Glomerular visceral epithelial cell (primary cell): Measurements from ENCODE around the gene TREML4.
A peak's percentile ranks its signal among the peaks of the same experiment; 100 is the strongest.
"Not testable (repeated sequence)": the region's sequence is repeated elsewhere in the genome, so short reads cannot be mapped to it uniquely, and the experiment has no call there.

Source experiments
- DNase-seq: peaks from one replicate; pipeline ENCODE4 v3.0.0-alpha.2; 2016; ENCODE audit errors: extremely low spot score

TREML4 gene

DNA sequence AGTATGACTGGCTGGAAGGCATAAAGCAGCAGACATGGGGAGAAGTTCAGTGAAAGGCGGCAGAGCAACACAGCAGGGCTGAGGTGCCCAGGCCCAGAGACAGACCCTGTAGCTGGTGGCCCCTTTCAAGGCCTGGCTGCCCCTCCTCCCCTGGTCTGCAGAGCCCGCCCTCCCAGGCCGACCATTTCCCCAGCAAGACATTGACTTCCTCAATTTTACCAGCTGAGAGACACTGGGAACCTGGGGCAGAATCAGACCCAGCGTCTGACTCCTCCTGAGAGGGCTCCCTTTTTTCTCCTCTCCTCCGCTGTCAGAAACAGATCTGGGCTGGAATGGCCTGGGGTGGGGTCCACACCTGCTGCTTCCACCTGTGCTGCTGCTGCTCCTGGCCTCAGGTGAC lies at the start of gene TREML4:
TSS of gene TREML4 (plus strand) at position 254 of the 400 bp plus-strand sequence. CDS start at position 333, 79 bp downstream.
- no peak for DNase-seq

- no peak for DNase-seq
These were observed 49.0 kb upstream of the TREML4 start for GRCh38 chr6:41179163-41179562.

- DNase-seq, result no peak
These were observed 46.6 kb upstream of the TREML4 start for GRCh38 chr6:41181566-41181965.

DNA sequence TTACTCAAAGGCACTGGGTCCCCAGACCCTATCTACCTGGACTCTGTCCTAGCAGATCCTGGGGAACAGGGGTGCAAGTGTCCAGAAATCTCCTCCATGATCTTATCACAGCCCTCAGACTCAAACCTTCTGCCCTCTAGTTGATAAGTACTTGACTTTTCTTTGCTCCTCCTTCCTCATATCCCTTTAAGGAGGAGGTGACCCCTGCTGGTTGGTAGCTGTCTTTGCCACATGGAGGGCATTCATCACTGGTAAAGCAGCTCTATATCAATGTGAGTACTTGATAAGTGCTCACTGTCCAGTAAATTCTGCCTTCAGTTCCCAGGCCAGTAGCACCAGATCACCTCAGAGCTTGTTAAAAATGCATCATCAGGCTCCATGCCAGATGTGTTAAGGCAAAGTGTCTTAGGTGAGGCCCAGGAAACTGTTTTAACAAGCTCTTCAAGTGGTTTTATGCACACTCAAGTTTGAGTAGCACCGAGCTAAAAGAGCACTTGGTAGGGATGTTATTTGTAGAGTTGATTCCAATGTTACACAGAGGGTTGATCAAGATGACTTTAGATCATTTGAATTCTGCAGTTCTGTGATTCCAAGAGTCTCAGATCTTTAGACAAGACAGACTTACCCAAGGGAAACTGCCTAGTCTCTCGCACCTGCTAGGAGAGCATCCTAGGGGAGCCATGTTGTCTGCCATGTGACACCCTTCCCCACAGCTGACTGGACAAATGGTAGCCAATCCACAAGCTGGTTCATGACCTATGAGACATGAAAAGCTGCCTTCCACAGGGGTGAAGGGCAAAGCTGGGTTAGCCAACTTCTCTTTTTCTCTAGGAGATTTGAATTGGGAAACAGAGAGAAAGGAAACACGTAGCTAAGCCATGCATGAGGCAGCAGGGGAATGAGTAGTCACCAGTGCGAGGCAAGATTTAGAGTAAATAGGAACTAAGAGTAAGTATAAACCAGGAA lies 45.8 kb upstream of the TREML4 start:
- peak; percentile 54 for DNase-seq

- DNase-seq, result no peak
These were observed 43.4 kb upstream of the TREML4 start for GRCh38 chr6:41184761-41185160.

GRCh38 chr6:41186031-41186562 lies 42.1 kb upstream of the TREML4 start:
- no peak for DNase-seq

DNA sequence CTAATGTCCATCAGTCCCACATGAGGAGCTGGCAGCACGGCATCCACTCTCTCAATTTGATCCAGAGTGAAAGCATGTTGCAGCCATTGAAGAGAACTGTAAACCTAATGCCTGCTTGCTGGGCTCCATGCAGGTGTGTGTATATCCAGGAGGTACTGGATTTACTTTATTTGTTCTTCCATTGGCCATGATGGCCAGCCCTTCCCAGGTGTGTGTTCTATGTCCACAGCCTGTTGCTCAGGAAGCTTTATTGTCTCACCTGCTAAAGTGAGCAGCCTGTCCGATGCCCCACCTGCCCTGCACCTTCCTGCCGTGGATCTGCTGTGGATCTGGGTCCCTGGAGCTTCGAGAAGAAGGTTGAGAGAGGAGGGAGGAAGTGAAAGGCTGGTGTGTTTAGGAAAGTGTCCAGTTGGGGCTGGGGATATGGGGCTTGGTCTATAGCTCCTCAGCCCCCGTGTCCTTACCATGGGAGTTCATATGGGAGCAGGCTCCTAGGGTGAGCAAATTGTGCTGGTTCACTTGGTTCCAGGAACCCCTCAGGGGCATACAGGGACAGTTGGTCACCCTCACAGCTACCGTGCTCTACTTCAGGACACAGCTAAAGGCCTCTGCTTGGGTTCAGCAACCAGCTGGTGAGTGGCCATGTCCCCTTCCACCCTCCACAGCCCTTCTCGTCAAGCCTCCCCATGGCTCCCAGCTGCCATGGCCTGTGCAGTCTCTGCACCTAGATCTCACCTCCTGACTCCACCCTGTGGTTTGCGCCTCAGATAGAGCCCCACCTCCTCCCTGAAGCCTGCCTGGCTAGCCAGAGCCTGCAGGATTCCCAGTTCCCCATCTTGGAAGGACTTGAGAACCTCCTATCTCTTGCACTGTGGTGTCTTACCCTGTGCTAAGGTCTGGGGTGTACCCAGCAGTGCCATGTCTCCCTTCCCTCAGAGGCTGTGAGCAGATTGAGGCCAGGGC lies 39.9 kb upstream of the TREML4 start:
- no peak for DNase-seq

- not testable (repeated sequence) for DNase-seq
These were observed 39.1 kb upstream of the TREML4 start for GRCh38 chr6:41189046-41189445.

- no peak for DNase-seq
These were observed 38.2 kb upstream of the TREML4 start for GRCh38 chr6:41189967-41190366.

GRCh38 chr6:41190791-41191190 lies 37.4 kb upstream of the TREML4 start:
- DNase-seq, result no peak

- no peak for DNase-seq
These were observed 36.6 kb upstream of the TREML4 start for GRCh38 chr6:41191569-41191968.

- DNase-seq, result no peak
These were observed 34.9 kb upstream of the TREML4 start for GRCh38 chr6:41193171-41193734.

DNA sequence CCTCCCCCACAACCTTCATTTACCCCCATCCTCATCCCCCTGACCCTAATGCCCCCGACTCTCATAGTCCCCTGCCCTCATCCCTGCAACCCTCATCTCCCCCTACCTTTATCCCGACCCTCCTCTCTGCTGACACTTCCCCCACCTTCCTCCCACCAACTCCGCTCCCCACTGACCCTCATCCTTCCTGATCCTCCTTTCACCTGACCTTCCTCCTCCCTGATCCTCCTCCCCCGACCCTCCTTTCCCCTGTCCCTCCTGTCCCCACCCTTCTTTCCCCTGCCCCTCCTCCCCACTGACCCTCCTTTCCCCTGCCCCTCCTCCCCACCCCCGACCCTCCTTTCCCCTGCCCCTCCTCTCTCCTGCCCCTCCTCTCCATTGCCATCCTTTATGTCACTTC lies 34.3 kb upstream of the TREML4 start:
- no peak for DNase-seq

DNA sequence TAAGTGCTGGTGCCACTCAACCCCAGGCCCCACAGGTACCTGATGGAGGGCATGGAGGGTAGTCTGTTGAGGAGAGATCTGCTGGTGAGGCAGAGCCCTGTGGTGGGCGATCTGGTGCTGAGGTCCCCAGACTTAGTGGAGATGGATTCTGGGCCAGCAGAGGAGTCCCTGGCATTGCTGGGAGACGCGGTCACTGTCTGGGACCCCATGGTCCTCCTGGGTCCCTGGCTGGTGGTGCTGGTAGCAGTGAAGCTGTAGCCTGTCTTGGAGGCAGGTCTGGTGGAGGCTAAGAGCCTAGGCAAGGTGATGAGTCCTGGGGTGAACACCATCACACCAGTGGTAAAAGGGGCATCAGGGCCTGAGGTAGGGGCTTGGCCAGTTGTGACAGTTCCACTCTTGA lies 33.8 kb upstream of the TREML4 start:
- no peak for DNase-seq

DNA sequence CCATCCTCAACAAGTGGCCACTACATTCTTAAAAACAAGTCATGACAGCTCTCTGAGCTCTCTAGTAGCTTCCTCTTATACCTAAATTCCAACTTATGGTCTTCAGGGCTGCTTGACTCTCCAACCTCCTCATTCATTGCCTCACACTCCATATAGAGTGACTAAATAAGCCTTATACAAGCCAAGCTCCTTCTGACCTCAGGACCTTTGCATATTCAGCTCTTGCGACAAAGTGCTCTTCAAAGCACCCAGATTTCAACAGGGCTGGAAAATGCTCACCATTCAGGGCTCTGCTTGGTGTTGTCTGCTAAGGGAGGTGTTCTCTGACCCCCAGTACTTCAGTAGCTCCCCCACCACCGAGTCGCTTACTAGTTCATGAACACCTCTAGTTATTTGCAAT lies 30.9 kb upstream of the TREML4 start:
- no peak for DNase-seq

DNA sequence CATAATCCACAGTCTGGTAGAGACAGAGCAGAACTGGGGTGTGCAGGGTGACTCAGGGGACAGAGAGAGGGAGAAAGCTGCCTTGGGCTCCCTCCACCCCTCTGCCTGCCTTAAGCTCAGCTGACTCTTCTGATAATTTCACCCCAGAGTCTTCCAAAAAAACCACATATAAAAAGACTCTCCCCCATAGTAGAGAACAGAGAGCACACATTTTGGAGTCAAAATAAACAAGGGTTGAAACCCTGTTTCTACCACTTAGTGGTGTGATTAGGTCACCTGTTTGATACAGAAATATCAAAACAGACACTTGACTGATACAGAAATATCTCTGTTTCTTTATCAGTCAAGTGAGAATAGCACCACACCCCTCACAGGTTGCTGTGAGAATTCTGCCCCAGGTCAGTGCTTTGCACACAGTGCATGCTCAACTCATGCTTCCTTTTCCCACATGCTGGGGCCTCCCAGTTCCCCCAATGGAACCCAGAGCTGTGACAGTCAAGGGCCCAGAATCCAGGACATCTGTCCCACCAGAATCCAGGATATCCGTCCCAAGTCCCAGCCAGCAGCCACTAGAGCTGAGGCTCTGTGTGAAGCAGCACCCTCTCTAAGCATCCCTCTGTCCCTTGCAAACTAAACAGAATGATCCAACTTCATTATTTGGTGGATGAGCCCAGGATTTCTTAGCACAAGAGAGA lies 28.4 kb upstream of the TREML4 start:
- DNase-seq, result no peak

DNA sequence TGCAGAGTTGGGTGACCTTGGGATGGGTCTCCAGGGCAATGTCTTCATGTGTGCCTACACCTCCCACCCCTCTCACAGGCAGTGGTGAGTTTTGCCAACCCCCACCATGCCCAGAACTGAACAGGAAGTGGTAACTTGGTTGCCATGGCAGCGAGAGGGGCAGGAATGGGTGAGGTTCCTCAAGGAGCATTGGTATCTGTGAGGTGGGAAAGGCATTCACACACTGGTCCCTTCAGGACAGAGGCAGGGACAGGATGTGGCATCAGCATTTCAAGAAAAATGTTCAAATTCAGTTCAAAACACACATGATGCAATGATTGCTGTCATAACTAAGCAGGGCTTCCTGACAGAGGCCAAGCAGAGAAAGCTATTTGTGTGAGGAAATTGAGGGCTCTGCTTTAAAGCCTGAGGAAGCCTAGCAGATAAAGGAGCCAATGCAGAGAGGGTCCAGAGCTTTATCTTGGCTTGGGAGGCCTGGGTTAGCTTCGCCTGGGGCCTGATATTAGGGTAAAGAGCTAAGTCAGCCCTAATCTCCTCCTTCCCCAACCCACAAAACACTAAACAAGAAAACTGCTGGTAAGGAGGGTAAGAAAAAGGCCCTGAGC lies 27.8 kb upstream of the TREML4 start:
- peak; percentile 12 for DNase-seq

GRCh38 chr6:41200901-41201763 lies 27.0 kb upstream of the TREML4 start, which contains the start of gene TREML2:
TREML2 (minus strand) TSS chr6:41201149; CDS start chr6:41201008, 141 bp downstream.
- no peak for DNase-seq

DNA sequence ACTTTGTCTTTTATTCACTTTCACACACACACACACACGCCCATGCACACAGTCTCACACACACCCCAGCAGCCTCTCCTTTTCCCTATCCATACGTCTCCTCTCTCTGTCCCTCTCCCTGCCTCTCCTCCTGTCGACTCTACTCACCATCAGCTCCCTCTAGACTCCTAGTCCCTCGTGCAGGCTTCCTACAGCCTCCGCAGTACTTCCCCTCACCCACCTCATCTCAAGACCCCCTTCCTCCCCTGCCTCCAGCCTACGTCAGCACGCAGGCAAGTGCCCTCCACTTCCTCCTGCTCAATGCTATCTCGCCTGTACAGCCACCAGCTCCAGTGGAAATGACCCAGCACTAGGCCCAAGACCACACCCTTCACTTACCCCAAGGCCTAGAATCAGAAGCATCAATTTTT lies 26.4 kb upstream of the TREML4 start:
- DNase-seq, result no peak

- no peak for DNase-seq
These were observed 24.0 kb upstream of the TREML4 start for GRCh38 chr6:41204156-41204555.
